Endothelial cell of umbilical vein (primary cell): ENCODE data around the gene OR1F1. TPM values are rescaled to one million over a fixed set of nuclear protein-coding genes. Genes with fewer than 3 reads are reported as not detected.

Experiments used
- BruUV-seq: library from RNA; stranded (reverse); fragments of 400-500 nt; replicated peaks from 2 replicates; lab custom pipeline; 2021; lab: Mats Ljungman, UMichigan
- CTCF ChIA-PET: fragments of 300-600, 350-600 bp; sonication (Branson Sonifier 250); formaldehyde crosslinking; loops from one replicate; lab custom pipeline; 2021; ENCODE audit warnings: antibody characterized with exemption, inconsistent platforms; lab: Charles Lee
- POLR2A ChIA-PET: fragments of 300-600, 350-600 bp; sonication (Branson Sonifier 250); formaldehyde crosslinking; loops from one replicate; lab custom pipeline; 2021; ENCODE audit warnings: antibody characterized with exemption, inconsistent platforms; lab: Charles Lee
- DNase-seq: peaks from one replicate; pipeline ENCODE4 v3.0.0-alpha.2; 2011; ENCODE audit warnings: low read depth, low spot score
- FAIRE-seq: peaks from 2 replicates; lab custom pipeline; 2011; peaks lifted over from hg19 to GRCh38; lab: Jason Lieb, UNC
- H2AFZ ChIP-seq: 2 replicates; pipeline ENCODE4 v1.6.0; 2012; ENCODE audit warnings: low read depth, low read length, control low read depth, inconsistent platforms
- H3K27ac ChIP-seq: 2 replicates; pipeline ENCODE4 v1.5.1; 2011; ENCODE audit warnings: low read depth, mild to moderate bottlenecking, control low read depth, low read length, moderate library complexity; ENCODE audit not compliant: insufficient read depth
- H3K27me3 ChIP-seq, 2 experiments: 2 replicates each; pipeline versions ENCODE4 v1.6.0 to v1.6.1; 2011; ENCODE audit warnings: low read length in 2 of 2, mixed read lengths in 1 of 2; ENCODE audit not compliant: control insufficient read depth in 2 of 2, insufficient read depth in 2 of 2
- H3K36me3 ChIP-seq, 2 experiments: 2 replicates in 1 of 2; 3 replicates in 1 of 2; pipeline ENCODE4 v1.5.1; 2011; ENCODE audit warnings: low read length in 2 of 2, mild to moderate bottlenecking in 1 of 2, moderate library complexity in 1 of 2; ENCODE audit not compliant: control insufficient read depth in 2 of 2, insufficient read depth in 2 of 2; ENCODE audit errors: extremely low read depth in 1 of 2
- H3K4me1 ChIP-seq: 3 replicates; pipeline ENCODE4 v1.5.1; 2011; ENCODE audit warnings: mild to moderate bottlenecking, low read length; ENCODE audit not compliant: control insufficient read depth, insufficient read depth; ENCODE audit errors: extremely low read depth
- H3K4me2 ChIP-seq: 2 replicates; pipeline ENCODE4 v1.6.1; 2011; ENCODE audit warnings: low read length, control low read depth, mixed read lengths; ENCODE audit not compliant: insufficient read depth
- H3K4me3 ChIP-seq, 3 experiments: fragments of 200-600 bp in 1 of 3; sonication (generic), shearing (Covaris generic) in 1 of 3; replicated peaks in 1 of 3; 2 replicates each; pipeline ENCODE4 v1.5.1; 2011 to 2016; ENCODE audit warnings: control low read depth in 3 of 3, low read length in 3 of 3, mild to moderate bottlenecking in 2 of 3, inconsistent platforms in 1 of 3, low read depth in 1 of 3, moderate library complexity in 1 of 3; ENCODE audit not compliant: insufficient read depth in 1 of 3
- H3K79me2 ChIP-seq: 2 replicates; pipeline ENCODE4 v1.6.0; 2012; ENCODE audit warnings: low read length, inconsistent platforms; ENCODE audit not compliant: control insufficient read depth, insufficient read depth
- H3K9ac ChIP-seq: replicated peaks from 2 replicates; pipeline ENCODE3; 2011; ENCODE audit warnings: low read length, control low read depth; ENCODE audit not compliant: insufficient read depth; ENCODE audit errors: extremely low read depth
- H3K9me1 ChIP-seq: replicated peaks from 3 replicates; pipeline ENCODE4 v1.6.0; 2011; ENCODE audit warnings: mild to moderate bottlenecking, low read length; ENCODE audit not compliant: control insufficient read depth, insufficient read depth; ENCODE audit errors: extremely low read depth
- H3K9me3 ChIP-seq: replicated peaks from 2 replicates; pipeline ENCODE4 v1.5.1; 2012; ENCODE audit warnings: low read length, inconsistent platforms; ENCODE audit not compliant: control insufficient read depth, insufficient read depth
- H4K20me1 ChIP-seq: replicated peaks from 2 replicates; pipeline ENCODE3; 2011; ENCODE audit warnings: mild to moderate bottlenecking, low read length; ENCODE audit not compliant: control insufficient read depth, insufficient read depth; ENCODE audit errors: extremely low read depth
- CTCF ChIP-seq, 2 donors: IDR thresholded peaks; 1 replicate in 1 of 2; 2 replicates in 1 of 2; pipeline ENCODE4 v1.5.1; 2011; ENCODE audit warnings: low read length in 2 of 2, mild to moderate bottlenecking in 2 of 2, moderate library complexity in 2 of 2, control low read depth in 1 of 2, inconsistent platforms in 1 of 2, low read depth in 1 of 2; ENCODE audit not compliant: insufficient read depth in 1 of 2; ENCODE audit errors: extremely low read depth in 1 of 2
- EZH2 ChIP-seq: IDR thresholded peaks from 2 replicates; pipeline ENCODE4 v1.6.1; 2012; ENCODE audit warnings: borderline replicate concordance, low read depth, mild to moderate bottlenecking, moderate library complexity, low read length, inconsistent platforms; ENCODE audit not compliant: severe bottlenecking
- FOS ChIP-seq: IDR thresholded peaks from 2 replicates; pipeline ENCODE4 v1.6.1; 2011; ENCODE audit warnings: mild to moderate bottlenecking, low read length, moderate library complexity, borderline replicate concordance; ENCODE audit not compliant: insufficient read depth
- GATA2 ChIP-seq: IDR thresholded peaks from 2 replicates; pipeline ENCODE4 v1.7.0; 2011; ENCODE audit warnings: low read depth, mild to moderate bottlenecking, moderate library complexity, mixed read lengths, low read length; ENCODE audit not compliant: insufficient read length, insufficient read depth
- JUN ChIP-seq: IDR thresholded peaks from 2 replicates; pipeline ENCODE4 v1.6.1; 2011; ENCODE audit warnings: borderline replicate concordance, low read depth; ENCODE audit not compliant: insufficient read length, insufficient read depth
- MYC ChIP-seq: IDR thresholded peaks from one replicate; pipeline ENCODE4 v1.6.1; 2011; ENCODE audit warnings: mild to moderate bottlenecking, low read depth, low read length
- POLR2A ChIP-seq: IDR thresholded peaks from 2 replicates; pipeline ENCODE4 v1.6.1; 2012; ENCODE audit warnings: low read depth, mild to moderate bottlenecking, control low read depth, low read length
- POLR2AphosphoS5 ChIP-seq: IDR thresholded peaks from 2 replicates; pipeline ENCODE4 v1.6.1; 2012; ENCODE audit warnings: low read depth, mild to moderate bottlenecking, control low read depth, low read length, moderate library complexity; ENCODE audit not compliant: insufficient read depth
- dilution Hi-C: fragments of 300-500 bp; cut with MboI; formaldehyde crosslinking; loops from one replicate; pipeline ENCODE4 v1.15.0; 2019; ENCODE audit warnings: low sequenced_read_pairs; ENCODE audit not compliant: extremely low pct_ligation_motif_present
- intact Hi-C: fragments of 100-400 bp; cut with micrococcal nuclease; formaldehyde crosslinking; loops from one replicate; pipeline ENCODE4 v1.10.0; 2022
- polyA plus RNA-seq, 4 experiments: library from polyadenylated mRNA; depleted of rRNA in 3 of 4; stranded (reverse) in 3 of 4; unstranded in 1 of 4; fragments of >200 nt; gene quantifications; 2 replicates each; pipeline versions ENCODE4 v1.2.1 to v1.2.3, GENCODE V29; 2011 to 2012; ENCODE audit warnings: missing spikeins in 1 of 4
- total RNA-seq: library from RNA; stranded (reverse); gene quantifications from 2 replicates; pipeline ENCODE4 v1.2.3, GENCODE V29; 2021
- TF ChIP-seq, protein P1 (sequence below): IDR thresholded peaks from 2 replicates; pipeline ENCODE4 v1.6.1; 2011; ENCODE audit not compliant: insufficient read depth, insufficient read length

The OR1F1 gene
- total and polyA plus RNA-seq, 2 donors (not counting 3 experiments of a cell fraction or from before 2014, with no cell fraction given), result 0.17 TPM; not detected in 1

DNA sequence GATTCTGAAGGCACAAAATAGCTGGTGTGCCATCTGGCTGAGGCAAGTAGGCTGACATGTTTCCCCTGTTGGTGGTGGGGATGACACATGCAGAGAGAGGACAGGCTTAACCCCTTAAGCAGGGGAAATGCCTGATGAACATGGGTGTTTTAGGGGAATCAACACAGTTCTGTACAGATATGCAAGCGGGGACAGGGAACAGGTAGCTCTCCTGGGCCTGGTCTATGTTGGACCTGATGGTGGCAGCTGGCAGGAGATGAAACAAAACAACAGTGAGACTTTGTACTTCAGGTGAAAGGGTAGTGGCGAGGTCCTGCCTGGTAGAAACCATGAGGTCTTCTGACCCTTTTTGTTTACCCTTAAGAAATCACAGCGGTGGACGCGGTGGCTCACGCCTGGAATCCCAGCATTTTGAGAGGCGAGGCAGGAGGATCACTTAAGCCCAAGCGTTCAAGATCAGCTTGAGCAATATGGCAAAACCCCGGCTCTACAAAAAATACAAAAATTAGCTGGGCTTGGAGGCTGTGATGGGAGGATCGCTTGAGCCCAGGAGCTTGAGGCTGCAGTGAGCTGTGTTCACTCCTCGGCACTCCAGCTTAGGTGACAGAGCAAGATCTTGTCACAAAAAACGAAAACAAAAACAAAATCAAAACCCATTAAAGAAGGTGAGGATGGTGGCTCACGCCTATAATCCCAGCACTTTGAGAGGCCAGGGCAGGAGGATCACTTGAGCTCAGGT, 10.5 kb downstream of the OR1F1 start:
- H3K4me3 ChIP-seq, result no peak overlapping the region
- H3K4me1 ChIP-seq, result no peaks in the 10 kb centered on the region
- no peak for FAIRE-seq
- no peak for TF ChIP-seq POLR2A
- TF ChIP-seq FOS, result no peak
- no peak for TF ChIP-seq JUN
- TF ChIP-seq MYC, result no peak
- TF ChIP-seq POLR2AphosphoS5, result no peak
- TF ChIP-seq EZH2, result no peak
- TF ChIP-seq, protein P1, sequence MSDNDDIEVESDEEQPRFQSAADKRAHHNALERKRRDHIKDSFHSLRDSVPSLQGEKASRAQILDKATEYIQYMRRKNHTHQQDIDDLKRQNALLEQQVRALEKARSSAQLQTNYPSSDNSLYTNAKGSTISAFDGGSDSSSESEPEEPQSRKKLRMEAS, result no peak
- TF ChIP-seq GATA2, result no peak
- TF ChIP-seq CTCF (IDR thresholded peaks at IDR 0.05; ENCODE audit: extremely low read depth in 1 of 2, insufficient read depth in 1 of 2, low read depth in 1 of 2, low read length in 2 of 2), result no peak
- no peak overlapping the region for H3K27ac ChIP-seq
- H3K9me1 ChIP-seq, result no peaks in the 10 kb centered on the region
- no peaks in the 10 kb centered on the region for H3K79me2 ChIP-seq
- H3K9ac ChIP-seq, result no peak overlapping the region
- ChIA-PET POLR2A (no interaction called here), CTCF (interaction anchor here (1.6 kb wide), 1 partner anchor 69 kb away, joined by 4 read pairs; no protein-coding TSS in a partner anchor)
- intact Hi-C loops, result no loop called here
- H2AFZ ChIP-seq, result no peak overlapping the region
- dilution Hi-C loops, result no loop called here
- H3K27me3 ChIP-seq, result peaks cover 4 to 11% of the 10 kb centered on the region in 2 experiments
- H3K9me3 ChIP-seq, result no peaks in the 10 kb centered on the region
- H4K20me1 ChIP-seq, result no peaks in the 10 kb centered on the region
- H3K4me2 ChIP-seq, result no peak overlapping the region
- DNase-seq, result no peak
- H3K36me3 ChIP-seq, result no peaks in the 10 kb centered on the region
- no TSS peak for BruUV-seq
